Duodenal mucosa (tissue), 2 donors: ENCODE data around the gene ASB5.
A peak's percentile ranks its signal among the peaks of the same experiment; 100 is the strongest.
"Not testable (repeated sequence)": the region's sequence is repeated elsewhere in the genome, so short reads cannot be mapped to it uniquely, and the experiment has no call there.

Experiments
- H3K27ac ChIP-seq: one replicate; pipeline ENCODE4 v1.7.0; 2013; ENCODE audit warnings: low read depth, low read length
- H3K27me3 ChIP-seq, 2 donors: one replicate each; pipeline ENCODE4 v1.7.0; 2013; ENCODE audit warnings: low read length in 2 of 2, control low read depth in 1 of 2; ENCODE audit not compliant: insufficient read depth in 2 of 2, control insufficient read depth in 1 of 2
- H3K36me3 ChIP-seq, 2 donors: one replicate each; pipeline ENCODE4 v1.7.0; 2013; ENCODE audit warnings: low read length in 2 of 2, control low read depth in 1 of 2; ENCODE audit not compliant: insufficient read depth in 2 of 2, control insufficient read depth in 1 of 2
- H3K4me1 ChIP-seq, 2 donors: one replicate each; pipeline ENCODE4 v1.7.0; 2013; ENCODE audit warnings: low read length in 2 of 2, control low read depth in 1 of 2; ENCODE audit not compliant: insufficient read depth in 2 of 2, control insufficient read depth in 1 of 2
- H3K4me3 ChIP-seq, 2 donors: one replicate each; pipeline ENCODE4 v1.7.0; 2013; ENCODE audit warnings: low read length in 2 of 2, low read depth in 1 of 2
- H3K9ac ChIP-seq, 2 donors: one replicate each; pipeline ENCODE4 v1.7.0; 2013; ENCODE audit warnings: low read length in 2 of 2, low read depth in 1 of 2
- H3K9me3 ChIP-seq, 2 donors: one replicate each; pipeline ENCODE4 v1.7.0; 2013; ENCODE audit warnings: low read length in 2 of 2, control low read depth in 1 of 2; ENCODE audit not compliant: control insufficient read depth in 1 of 2

ASB5 gene

DNA sequence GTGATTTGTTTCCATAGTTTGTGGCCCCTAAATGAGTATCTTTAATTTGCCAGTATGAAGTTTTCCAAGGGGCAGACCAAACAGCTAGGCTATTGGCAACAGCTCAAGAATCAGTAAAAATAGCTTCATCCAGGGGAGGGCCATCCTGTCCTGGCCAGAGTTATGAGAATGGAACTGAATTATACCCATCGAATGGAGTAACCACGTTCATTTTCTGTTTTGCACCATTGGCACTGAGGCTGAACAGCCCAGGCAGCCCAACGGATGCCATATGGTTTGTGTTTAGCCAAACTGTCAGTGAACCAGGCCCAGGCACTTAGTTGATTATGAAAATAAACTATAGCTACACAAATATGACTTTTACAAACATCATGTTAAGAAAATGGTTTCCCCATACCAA lies 17.7 kb upstream of the ASB5 start:
- Histone ChIP-seq H3K9me3 (no peaks in the 10 kb centered on the region), H3K27ac (no peak overlapping the region), H3K4me3 (no peak overlapping the region), H3K9ac (no peak overlapping the region), H3K36me3 (no peaks in the 10 kb centered on the region), H3K27me3 (no peaks in the 10 kb centered on the region), H3K4me1 (no peaks in the 10 kb centered on the region)

- not testable (repeated sequence) for H3K4me3 ChIP-seq
Observed at GRCh38 chr4:176279560-176279959, 10.5 kb upstream of the ASB5 start.

DNA sequence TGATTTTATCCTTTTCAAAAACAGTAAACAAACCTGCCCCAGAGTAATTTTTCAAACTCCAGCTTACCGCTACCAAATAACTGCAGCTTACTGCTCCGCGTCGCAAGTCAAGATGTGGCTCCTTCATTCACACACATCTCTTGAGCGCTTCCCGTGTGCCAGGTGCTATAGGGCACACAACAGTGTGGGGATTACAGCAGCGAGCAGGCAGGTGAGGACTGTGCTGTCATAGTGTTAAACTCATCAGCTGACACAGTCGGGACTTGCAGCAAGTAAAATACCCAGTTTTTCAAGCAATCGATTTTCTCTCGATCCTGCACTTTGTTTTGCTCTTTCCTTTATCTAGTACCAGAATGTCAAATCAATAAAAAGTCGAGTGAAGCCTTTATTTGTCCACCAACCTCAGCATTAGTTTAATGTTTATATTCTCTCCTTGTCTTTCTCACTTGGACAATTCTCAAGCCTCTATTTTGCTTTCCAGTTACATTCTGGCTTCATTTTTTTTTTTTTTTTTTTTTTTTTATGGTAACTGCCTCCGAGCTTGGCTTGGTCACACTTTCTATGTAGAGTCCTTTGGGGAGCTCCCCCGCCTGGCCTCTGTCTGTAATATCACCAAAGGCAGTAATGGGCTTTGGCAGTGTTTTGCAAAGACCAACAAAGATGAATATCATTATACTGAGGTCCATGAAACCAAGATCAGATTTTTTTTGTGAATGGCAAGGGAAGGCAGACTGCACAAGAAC lies 8.3 kb upstream of the ASB5 start:
- Histone ChIP-seq H3K36me3 (no peaks in the 10 kb centered on the region), H3K27me3 (no peaks in the 10 kb centered on the region), H3K4me3 (peak overlapping the region; percentile 17 to 53), H3K9me3 (no peaks in the 10 kb centered on the region), H3K27ac (no peak overlapping the region), H3K4me1 (peaks cover 0 to 4% of the 10 kb centered on the region in 2 donors), H3K9ac (no peak overlapping the region)

More at GRCh38 chr4:176279560-176279959, 10.5 kb upstream of the ASB5 start:
- not testable (repeated sequence) for H3K36me3 ChIP-seq, H3K27ac ChIP-seq, H3K27me3 ChIP-seq, H3K4me1 ChIP-seq, H3K9me3 ChIP-seq, H3K9ac ChIP-seq

DNA sequence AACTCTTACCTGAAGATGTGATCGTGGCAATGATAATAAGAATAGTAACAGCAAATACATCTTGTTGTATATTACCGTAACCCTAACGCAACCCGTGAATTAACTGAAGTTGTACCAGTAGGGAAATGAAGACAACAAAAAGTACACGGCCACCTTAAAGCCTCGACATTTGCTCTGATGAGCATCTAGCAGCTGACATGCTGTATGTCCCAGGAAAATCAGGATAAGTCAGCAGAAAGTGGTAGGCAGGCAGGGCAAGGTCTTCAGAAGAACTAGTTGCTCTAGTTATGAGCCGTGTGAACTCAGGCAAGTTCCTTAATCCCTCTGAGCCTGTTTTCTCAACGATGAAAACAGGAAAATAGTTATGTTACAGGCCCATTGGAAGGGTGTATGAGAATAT lies 7.7 kb upstream of the ASB5 start:
- Histone ChIP-seq H3K9ac (no peak overlapping the region), H3K27me3 (no peaks in the 10 kb centered on the region), H3K9me3 (no peaks in the 10 kb centered on the region), H3K4me1 (peaks cover 0 to 4% of the 10 kb centered on the region in 2 donors), H3K4me3 (no peak overlapping the region), H3K27ac (no peak overlapping the region), H3K36me3 (no peaks in the 10 kb centered on the region)

DNA sequence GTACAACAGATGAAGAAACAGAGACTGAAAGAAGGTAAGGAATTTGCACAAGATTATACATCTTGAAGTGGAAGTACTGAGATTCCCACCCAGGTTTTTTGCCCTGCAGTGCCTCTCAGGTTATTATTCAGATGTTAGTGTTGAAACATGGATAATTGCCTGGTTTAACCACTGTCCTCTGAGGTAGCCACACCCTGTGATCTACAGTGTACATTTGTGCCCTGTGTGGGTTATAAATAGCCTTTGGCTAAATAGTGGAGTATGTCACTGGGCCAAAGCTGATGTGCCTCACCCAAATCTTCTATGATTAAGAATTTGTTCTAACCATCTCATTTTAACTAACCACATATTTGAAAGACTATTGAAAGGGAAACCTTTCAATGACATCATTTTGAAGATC lies 5.4 kb upstream of the ASB5 start:
- no peak overlapping the region for H3K4me3 ChIP-seq
- no peaks in the 10 kb centered on the region for H3K9me3 ChIP-seq
- H3K27ac ChIP-seq, result no peak overlapping the region
- H3K4me1 ChIP-seq, result peaks cover 0 to 4% of the 10 kb centered on the region in 2 donors
- H3K36me3 ChIP-seq, result no peaks in the 10 kb centered on the region
- H3K27me3 ChIP-seq, result no peaks in the 10 kb centered on the region
- H3K9ac ChIP-seq, result no peak overlapping the region

- no peak overlapping the region for H3K9ac ChIP-seq
- H3K36me3 ChIP-seq, result no peaks in the 10 kb centered on the region
- peaks cover 0 to 4% of the 10 kb centered on the region in 2 donors for H3K4me1 ChIP-seq
- H3K27ac ChIP-seq, result no peak overlapping the region
- no peaks in the 10 kb centered on the region for H3K27me3 ChIP-seq
- H3K4me3 ChIP-seq, result no peak overlapping the region
- H3K9me3 ChIP-seq, result no peaks in the 10 kb centered on the region
Observed at GRCh38 chr4:176273736-176274135, 4.7 kb upstream of the ASB5 start.

DNA sequence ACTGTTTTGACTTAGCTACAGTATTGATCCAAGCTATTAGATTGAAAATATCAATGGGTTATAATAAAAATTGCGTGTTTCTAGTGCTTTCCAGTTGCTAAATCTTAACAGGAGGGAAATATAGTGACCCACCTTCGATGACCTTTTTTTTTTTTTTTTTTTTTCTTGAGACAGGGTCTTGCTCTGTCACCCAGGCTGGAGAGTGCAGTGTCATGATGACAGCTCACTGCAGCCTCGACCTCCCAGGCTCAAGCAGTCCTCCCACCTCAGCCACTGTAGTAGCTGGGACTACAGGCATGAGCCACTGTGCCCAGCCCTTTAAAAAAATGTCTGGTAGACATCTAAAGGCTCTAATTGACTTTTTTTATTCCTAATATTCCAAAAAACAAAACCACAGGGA lies 3.8 kb upstream of the ASB5 start:
- peaks cover 0 to 4% of the 10 kb centered on the region in 2 donors for H3K4me1 ChIP-seq
- no peaks in the 10 kb centered on the region for H3K9me3 ChIP-seq
- no peaks in the 10 kb centered on the region for H3K36me3 ChIP-seq
- H3K4me3 ChIP-seq, result no peak overlapping the region
- H3K9ac ChIP-seq, result no peak overlapping the region
- H3K27ac ChIP-seq, result no peak overlapping the region
- no peaks in the 10 kb centered on the region for H3K27me3 ChIP-seq

GRCh38 chr4:176271749-176272148 lies 2.7 kb upstream of the ASB5 start:
- Histone ChIP-seq H3K27ac (no peak overlapping the region), H3K4me3 (no peak overlapping the region), H3K4me1 (no peaks in the 10 kb centered on the region), H3K27me3 (no peaks in the 10 kb centered on the region), H3K9me3 (no peaks in the 10 kb centered on the region), H3K36me3 (no peaks in the 10 kb centered on the region), H3K9ac (no peak overlapping the region)

DNA sequence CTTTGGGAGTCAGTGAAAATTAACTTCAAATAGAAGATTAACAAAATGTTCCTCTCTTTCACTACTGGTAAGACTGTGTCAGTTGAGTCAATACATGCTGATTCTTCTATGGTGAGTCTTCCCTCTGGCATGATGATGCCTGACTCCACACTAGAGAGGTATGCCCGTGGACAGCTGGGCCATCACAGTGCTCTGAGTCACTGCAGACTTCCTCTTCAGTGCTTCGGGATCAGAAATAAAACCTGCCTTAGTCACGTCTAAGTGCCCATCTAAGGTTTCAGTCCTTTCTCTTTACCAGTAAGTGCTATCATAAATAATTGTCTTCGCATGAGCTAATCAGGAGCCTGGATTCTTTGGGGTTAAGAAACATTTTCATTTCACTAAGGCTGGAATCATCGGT lies 1.6 kb upstream of the ASB5 start:
- Histone ChIP-seq H3K4me1 (no peaks in the 10 kb centered on the region), H3K9me3 (no peaks in the 10 kb centered on the region), H3K27me3 (no peaks in the 10 kb centered on the region), H3K36me3 (no peaks in the 10 kb centered on the region), H3K9ac (no peak overlapping the region), H3K4me3 (no peak overlapping the region), H3K27ac (no peak overlapping the region)

DNA sequence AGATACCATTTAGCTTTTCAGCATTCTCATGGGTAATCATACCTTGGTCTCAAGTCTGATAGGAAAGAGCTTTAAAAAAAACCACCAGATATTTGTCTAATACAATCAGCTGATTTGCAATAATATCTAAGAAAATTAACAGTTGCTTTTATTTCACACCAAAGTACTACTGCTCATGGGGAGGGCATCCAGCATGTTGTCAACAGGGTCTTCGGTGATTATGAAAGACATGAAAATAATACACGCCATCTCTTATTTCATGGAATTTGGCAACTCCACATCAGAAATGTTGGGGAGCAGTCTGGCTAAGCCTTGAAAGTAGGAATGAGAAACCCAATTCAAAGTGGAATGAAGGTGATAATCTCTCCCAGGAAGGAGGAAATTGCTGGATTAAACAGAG lies 3.0 kb downstream of the ASB5 start:
- no peak overlapping the region for H3K4me3 ChIP-seq
- H3K36me3 ChIP-seq, result no peaks in the 10 kb centered on the region
- no peaks in the 10 kb centered on the region for H3K9me3 ChIP-seq
- no peaks in the 10 kb centered on the region for H3K27me3 ChIP-seq
- no peaks in the 10 kb centered on the region for H3K4me1 ChIP-seq
- no peak overlapping the region for H3K27ac ChIP-seq
- no peak overlapping the region for H3K9ac ChIP-seq
